ENCODE measurements around the gene PYGO1.

DNA sequence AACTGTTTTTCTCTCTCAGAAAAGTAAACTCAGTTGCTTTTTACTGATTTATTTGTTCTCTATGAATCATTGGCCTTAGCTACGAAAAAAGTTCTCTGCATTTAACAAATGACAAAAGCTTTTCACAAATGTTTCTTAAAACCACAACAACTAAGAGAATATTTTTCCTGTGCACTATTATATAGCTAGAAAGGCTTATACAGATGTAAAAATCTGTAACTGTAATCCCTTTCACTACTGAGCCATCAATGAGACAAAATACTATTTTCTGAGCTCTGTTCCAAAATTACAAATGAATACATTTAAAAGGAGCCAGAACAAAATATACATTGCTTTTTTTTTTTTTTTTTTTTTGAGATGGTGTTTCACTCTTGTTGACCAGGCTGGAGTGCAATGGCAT, 45.6 kb upstream of the PYGO1 start:
- TF ChIP-seq POLR2AphosphoS2 (IDR thresholded peaks at IDR 0.05; ENCODE audit: low read length) (no peak), EGR1 (conservative IDR thresholded peaks at IDR 0.05) (no peak), SIN3A (IDR thresholded peaks at IDR 0.05; ENCODE audit: borderline replicate concordance in 2 of 2, control insufficient read depth in 1 of 2, low read depth in 2 of 2, low read length in 2 of 2) (no peak), SAP30 (IDR thresholded peaks at IDR 0.05; ENCODE audit: borderline replicate concordance, insufficient read depth, low read depth, low read length, poor library complexity, severe bottlenecking) (no peak), TBP (optimal IDR thresholded peaks at IDR 0.05; ENCODE audit: low read depth, low read length) (no peak), POLR2A (conservative IDR thresholded peaks at IDR 0.05) (no peak), ZZZ3 (IDR thresholded peaks at IDR 0.05) (no peak), SMC3 (conservative IDR thresholded peaks at IDR 0.05; ENCODE audit: insufficient read depth, low read depth, low read length) (no peak), ZNF778 (CRISPR knock-in tag; IDR thresholded peaks at IDR 0.05) (no peak), POLR2AphosphoS5 (IDR thresholded peaks at IDR 0.05; ENCODE audit: control insufficient read depth, insufficient read depth, low read depth, low read length) (no peak), ZBTB17 (CRISPR knock-in tag; IDR thresholded peaks at IDR 0.05) (no peak), ZNF282 (CRISPR knock-in tag; IDR thresholded peaks at IDR 0.05) (no peak)
- TF ChIP-seq, protein P1, sequence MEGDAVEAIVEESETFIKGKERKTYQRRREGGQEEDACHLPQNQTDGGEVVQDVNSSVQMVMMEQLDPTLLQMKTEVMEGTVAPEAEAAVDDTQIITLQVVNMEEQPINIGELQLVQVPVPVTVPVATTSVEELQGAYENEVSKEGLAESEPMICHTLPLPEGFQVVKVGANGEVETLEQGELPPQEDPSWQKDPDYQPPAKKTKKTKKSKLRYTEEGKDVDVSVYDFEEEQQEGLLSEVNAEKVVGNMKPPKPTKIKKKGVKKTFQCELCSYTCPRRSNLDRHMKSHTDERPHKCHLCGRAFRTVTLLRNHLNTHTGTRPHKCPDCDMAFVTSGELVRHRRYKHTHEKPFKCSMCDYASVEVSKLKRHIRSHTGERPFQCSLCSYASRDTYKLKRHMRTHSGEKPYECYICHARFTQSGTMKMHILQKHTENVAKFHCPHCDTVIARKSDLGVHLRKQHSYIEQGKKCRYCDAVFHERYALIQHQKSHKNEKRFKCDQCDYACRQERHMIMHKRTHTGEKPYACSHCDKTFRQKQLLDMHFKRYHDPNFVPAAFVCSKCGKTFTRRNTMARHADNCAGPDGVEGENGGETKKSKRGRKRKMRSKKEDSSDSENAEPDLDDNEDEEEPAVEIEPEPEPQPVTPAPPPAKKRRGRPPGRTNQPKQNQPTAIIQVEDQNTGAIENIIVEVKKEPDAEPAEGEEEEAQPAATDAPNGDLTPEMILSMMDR (IDR thresholded peaks at IDR 0.05 in 2 of 3, conservative IDR thresholded peaks at IDR 0.05 in 1 of 3; ENCODE audit: insufficient read depth in 2 of 3, low read depth in 1 of 3, low read length in 3 of 3) = no peak
- TF ChIP-seq, protein P2, sequence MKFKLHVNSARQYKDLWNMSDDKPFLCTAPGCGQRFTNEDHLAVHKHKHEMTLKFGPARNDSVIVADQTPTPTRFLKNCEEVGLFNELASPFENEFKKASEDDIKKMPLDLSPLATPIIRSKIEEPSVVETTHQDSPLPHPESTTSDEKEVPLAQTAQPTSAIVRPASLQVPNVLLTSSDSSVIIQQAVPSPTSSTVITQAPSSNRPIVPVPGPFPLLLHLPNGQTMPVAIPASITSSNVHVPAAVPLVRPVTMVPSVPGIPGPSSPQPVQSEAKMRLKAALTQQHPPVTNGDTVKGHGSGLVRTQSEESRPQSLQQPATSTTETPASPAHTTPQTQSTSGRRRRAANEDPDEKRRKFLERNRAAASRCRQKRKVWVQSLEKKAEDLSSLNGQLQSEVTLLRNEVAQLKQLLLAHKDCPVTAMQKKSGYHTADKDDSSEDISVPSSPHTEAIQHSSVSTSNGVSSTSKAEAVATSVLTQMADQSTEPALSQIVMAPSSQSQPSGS (CRISPR knock-in tag; IDR thresholded peaks at IDR 0.05) = no peak
